WTC11 (cell line): ENCODE results near the gene KRT37. TPM values are rescaled to one million over a fixed set of nuclear protein-coding genes. Genes with fewer than 3 reads are reported as not detected.

Source experiments
- ATAC-seq: fragments of 200-7000 bp; cut with Tn5 transposase; 2 replicates; pipeline ENCODE4 v1.10.0; 2021; ENCODE audit warnings: mild to moderate bottlenecking, moderate library complexity
- CTCF ChIA-PET: fragments of 300-600 bp; sonication (Branson Sonifier 250); formaldehyde crosslinking; loops from one replicate; lab custom pipeline; 2021; ENCODE audit warnings: antibody characterized with exemption; lab: Charles Lee
- POLR2A ChIA-PET: fragments of 350-600 bp; sonication (Branson Sonifier 250); formaldehyde crosslinking; loops from one replicate; lab custom pipeline; 2021; ENCODE audit warnings: antibody characterized with exemption; lab: Charles Lee
- DNase-seq: peaks from one replicate; pipeline ENCODE4 v3.0.0; 2021; ENCODE audit warnings: low spot score
- H3K27ac Mint-ChIP-seq: 2 replicates; pipeline ENCODE4 v1.8.0; 2021; ENCODE audit warnings: mixed read lengths
- H3K27me3 Mint-ChIP-seq: 2 replicates; pipeline ENCODE4 v1.8.0; 2021; ENCODE audit warnings: low read depth, mild to moderate bottlenecking, moderate library complexity, mixed read lengths
- H3K36me3 Mint-ChIP-seq: 2 replicates; pipeline ENCODE4 v1.8.0; 2021; ENCODE audit warnings: mixed read lengths
- H3K4me1 Mint-ChIP-seq: 2 replicates; pipeline ENCODE4 v1.8.0; 2022; ENCODE audit warnings: mixed read lengths
- H3K4me3 Mint-ChIP-seq: 2 replicates; pipeline ENCODE4 v1.8.0; 2021; ENCODE audit warnings: mild to moderate bottlenecking, moderate library complexity, mixed read lengths
- H3K9me3 Mint-ChIP-seq: 2 replicates; pipeline ENCODE4 v1.8.0; 2021; ENCODE audit warnings: mixed read lengths
- ATF1 ChIP-seq: sonication (generic); formaldehyde crosslinking; IDR thresholded peaks from 2 replicates; pipeline ENCODE4 v1.8.1; 2023; ENCODE audit warnings: mild to moderate bottlenecking, moderate library complexity, missing genetic modification reagents
- GABPB1 ChIP-seq: sonication (generic); formaldehyde crosslinking; IDR thresholded peaks from 2 replicates; pipeline ENCODE4 v1.8.1; 2023; ENCODE audit warnings: mild to moderate bottlenecking, missing genetic modification reagents
- JUN ChIP-seq: sonication (generic); formaldehyde crosslinking; IDR thresholded peaks from 2 replicates; pipeline ENCODE4 v1.8.0; 2023; ENCODE audit warnings: mild to moderate bottlenecking, missing genetic modification reagents
- NFYB ChIP-seq: sonication (generic); formaldehyde crosslinking; conservative IDR thresholded peaks from 2 replicates; pipeline ENCODE4 v1.8.0; 2022; ENCODE audit warnings: low read depth, missing genetic modification reagents
- RORB ChIP-seq: fragments of 250-450 bp; sonication (Bioruptor Pico); IDR thresholded peaks from 2 replicates; pipeline ENCODE4 v1.9.0; 2021; ENCODE audit warnings: mild to moderate bottlenecking
- SOX15 ChIP-seq: fragments of 250-450 bp; sonication (Bioruptor Pico); IDR thresholded peaks from 2 replicates; pipeline ENCODE4 v1.9.0; 2021; ENCODE audit warnings: mild to moderate bottlenecking
- ZNF317 ChIP-seq: sonication (generic); formaldehyde crosslinking; IDR thresholded peaks from 2 replicates; pipeline ENCODE4 v1.8.1; 2023; ENCODE audit warnings: low read depth, mild to moderate bottlenecking, moderate library complexity, missing genetic modification reagents, borderline replicate concordance
- total RNA-seq: library from RNA; stranded (reverse); gene quantifications from 3 replicates; pipeline ENCODE4 v1.2.3, GENCODE V29; 2021
- TF ChIP-seq, protein P1 (sequence below): sonication (generic); formaldehyde crosslinking; IDR thresholded peaks from 2 replicates; pipeline ENCODE4 v1.8.0; 2023; ENCODE audit warnings: mild to moderate bottlenecking, missing genetic modification reagents
- TF ChIP-seq, protein P2 (sequence below): sonication (generic); formaldehyde crosslinking; IDR thresholded peaks from 2 replicates; pipeline ENCODE4 v1.8.0; 2023; ENCODE audit warnings: missing genetic modification reagents, mild to moderate bottlenecking, borderline replicate concordance
- TF ChIP-seq, protein P3 (sequence below): sonication (generic); formaldehyde crosslinking; IDR thresholded peaks from 2 replicates; pipeline ENCODE4 v1.8.1; 2023; ENCODE audit warnings: mild to moderate bottlenecking, missing genetic modification reagents, moderate library complexity
- TF ChIP-seq, protein P4 (sequence below): sonication (generic); formaldehyde crosslinking; conservative IDR thresholded peaks from 2 replicates; pipeline ENCODE4 v1.8.1; 2023; ENCODE audit warnings: mild to moderate bottlenecking, low read depth, missing genetic modification reagents, moderate library complexity
- TF ChIP-seq, protein P5 (sequence below): sonication (generic); formaldehyde crosslinking; IDR thresholded peaks from 2 replicates; pipeline ENCODE4 v1.8.1; 2022; ENCODE audit warnings: low read depth, mild to moderate bottlenecking, moderate library complexity, missing genetic modification reagents, borderline replicate concordance

The KRT37 gene
- total RNA-seq, 1 experiment from 2014 or later: not detected

DNA sequence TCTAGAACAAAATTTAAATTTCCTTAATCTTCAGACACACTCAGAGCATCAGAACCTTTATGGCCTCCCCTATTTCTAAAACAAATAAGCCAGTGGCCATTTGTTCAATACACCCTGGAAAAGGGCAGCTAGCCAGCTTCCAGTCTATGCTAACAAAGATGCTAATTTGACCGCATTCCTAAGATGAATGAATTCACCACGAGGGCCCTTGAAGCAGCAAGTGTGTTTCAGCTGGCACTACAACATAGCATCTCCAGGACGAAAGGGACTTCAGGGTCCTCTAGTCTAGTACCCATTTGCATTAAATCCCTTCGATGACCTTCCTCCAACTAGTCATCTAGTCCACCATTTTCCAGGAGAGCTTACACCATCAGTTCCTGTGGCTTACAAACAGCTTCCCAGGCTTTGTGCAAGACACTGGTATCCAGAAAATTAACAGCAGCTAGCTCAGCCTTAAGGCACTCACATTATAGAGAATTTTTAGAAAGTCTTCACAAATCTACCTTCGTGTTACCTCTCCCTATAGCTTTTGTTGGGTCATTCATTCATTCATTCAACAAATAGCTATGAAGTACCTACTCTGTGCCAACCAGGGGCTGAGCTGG lies 10.9 kb downstream of the KRT37 start (continued):
- TF ChIP-seq, protein P1, sequence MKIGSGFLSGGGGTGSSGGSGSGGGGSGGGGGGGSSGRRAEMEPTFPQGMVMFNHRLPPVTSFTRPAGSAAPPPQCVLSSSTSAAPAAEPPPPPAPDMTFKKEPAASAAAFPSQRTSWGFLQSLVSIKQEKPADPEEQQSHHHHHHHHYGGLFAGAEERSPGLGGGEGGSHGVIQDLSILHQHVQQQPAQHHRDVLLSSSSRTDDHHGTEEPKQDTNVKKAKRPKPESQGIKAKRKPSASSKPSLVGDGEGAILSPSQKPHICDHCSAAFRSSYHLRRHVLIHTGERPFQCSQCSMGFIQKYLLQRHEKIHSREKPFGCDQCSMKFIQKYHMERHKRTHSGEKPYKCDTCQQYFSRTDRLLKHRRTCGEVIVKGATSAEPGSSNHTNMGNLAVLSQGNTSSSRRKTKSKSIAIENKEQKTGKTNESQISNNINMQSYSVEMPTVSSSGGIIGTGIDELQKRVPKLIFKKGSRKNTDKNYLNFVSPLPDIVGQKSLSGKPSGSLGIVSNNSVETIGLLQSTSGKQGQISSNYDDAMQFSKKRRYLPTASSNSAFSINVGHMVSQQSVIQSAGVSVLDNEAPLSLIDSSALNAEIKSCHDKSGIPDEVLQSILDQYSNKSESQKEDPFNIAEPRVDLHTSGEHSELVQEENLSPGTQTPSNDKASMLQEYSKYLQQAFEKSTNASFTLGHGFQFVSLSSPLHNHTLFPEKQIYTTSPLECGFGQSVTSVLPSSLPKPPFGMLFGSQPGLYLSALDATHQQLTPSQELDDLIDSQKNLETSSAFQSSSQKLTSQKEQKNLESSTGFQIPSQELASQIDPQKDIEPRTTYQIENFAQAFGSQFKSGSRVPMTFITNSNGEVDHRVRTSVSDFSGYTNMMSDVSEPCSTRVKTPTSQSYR: no peak
- TF ChIP-seq, protein P2, sequence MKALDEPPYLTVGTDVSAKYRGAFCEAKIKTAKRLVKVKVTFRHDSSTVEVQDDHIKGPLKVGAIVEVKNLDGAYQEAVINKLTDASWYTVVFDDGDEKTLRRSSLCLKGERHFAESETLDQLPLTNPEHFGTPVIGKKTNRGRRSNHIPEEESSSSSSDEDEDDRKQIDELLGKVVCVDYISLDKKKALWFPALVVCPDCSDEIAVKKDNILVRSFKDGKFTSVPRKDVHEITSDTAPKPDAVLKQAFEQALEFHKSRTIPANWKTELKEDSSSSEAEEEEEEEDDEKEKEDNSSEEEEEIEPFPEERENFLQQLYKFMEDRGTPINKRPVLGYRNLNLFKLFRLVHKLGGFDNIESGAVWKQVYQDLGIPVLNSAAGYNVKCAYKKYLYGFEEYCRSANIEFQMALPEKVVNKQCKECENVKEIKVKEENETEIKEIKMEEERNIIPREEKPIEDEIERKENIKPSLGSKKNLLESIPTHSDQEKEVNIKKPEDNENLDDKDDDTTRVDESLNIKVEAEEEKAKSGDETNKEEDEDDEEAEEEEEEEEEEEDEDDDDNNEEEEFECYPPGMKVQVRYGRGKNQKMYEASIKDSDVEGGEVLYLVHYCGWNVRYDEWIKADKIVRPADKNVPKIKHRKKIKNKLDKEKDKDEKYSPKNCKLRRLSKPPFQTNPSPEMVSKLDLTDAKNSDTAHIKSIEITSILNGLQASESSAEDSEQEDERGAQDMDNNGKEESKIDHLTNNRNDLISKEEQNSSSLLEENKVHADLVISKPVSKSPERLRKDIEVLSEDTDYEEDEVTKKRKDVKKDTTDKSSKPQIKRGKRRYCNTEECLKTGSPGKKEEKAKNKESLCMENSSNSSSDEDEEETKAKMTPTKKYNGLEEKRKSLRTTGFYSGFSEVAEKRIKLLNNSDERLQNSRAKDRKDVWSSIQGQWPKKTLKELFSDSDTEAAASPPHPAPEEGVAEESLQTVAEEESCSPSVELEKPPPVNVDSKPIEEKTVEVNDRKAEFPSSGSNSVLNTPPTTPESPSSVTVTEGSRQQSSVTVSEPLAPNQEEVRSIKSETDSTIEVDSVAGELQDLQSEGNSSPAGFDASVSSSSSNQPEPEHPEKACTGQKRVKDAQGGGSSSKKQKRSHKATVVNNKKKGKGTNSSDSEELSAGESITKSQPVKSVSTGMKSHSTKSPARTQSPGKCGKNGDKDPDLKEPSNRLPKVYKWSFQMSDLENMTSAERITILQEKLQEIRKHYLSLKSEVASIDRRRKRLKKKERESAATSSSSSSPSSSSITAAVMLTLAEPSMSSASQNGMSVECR (CRISPR knock-in tag): no peak
- TF ChIP-seq, protein P3, sequence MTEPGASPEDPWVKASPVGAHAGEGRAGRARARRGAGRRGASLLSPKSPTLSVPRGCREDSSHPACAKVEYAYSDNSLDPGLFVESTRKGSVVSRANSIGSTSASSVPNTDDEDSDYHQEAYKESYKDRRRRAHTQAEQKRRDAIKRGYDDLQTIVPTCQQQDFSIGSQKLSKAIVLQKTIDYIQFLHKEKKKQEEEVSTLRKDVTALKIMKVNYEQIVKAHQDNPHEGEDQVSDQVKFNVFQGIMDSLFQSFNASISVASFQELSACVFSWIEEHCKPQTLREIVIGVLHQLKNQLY (CRISPR knock-in tag): no peak
- TF ChIP-seq, all 79 proteins: peak for 0

DNA sequence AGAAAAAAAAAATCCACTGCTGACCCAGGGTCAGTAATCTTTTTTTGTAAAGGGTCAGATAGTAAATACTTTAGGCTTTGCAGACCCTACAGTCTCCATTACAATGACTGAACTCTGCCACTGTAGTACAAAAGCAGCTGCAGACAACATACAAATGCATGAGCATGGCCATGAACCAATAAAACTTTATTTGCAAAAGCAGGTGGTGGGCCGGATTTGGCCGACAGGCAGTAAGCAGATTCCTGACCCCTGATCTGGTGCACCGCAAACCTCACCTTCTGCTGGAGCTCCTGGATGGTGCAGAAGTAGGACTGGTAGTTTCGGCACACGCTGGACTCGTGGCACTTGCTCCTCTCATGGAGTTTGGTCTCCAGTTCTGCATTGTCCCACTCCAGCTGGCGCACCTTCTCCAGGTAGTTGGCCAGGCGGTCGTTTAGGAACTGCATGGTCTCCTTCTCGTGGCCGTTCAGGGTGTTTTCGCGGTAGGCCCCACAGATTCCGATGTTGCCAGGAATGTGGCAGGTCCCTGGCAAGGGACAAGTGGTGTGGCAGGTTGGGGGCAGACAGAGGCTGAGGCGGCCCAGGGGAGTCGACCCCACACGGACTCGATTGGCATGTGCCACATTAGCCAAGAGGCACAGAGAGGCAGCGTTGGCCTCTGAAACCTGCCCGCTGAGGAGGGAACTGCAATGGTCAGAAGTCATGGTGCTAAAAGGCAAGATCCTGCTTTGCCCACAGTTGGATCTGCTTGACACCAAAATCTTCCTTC lies 13.1 kb downstream of the KRT37 start:
- DNase-seq (no peak), ATAC-seq (no peak)
- no peaks in the 10 kb centered on the region for H3K27me3 Mint-ChIP-seq
- ChIA-PET POLR2A (no interaction called here), CTCF (interaction anchor here (3.6 kb wide), 1 partner anchor 138 kb away, joined by 23 read pairs; no protein-coding TSS in a partner anchor)
- no peaks in the 10 kb centered on the region for H3K9me3 Mint-ChIP-seq
- H3K4me3 Mint-ChIP-seq: no peak overlapping the region
- TF ChIP-seq ATF1: no peak
- TF ChIP-seq, protein P2 (CRISPR knock-in tag): no peak
- TF ChIP-seq ZNF317 (CRISPR knock-in tag): no peak
- TF ChIP-seq SOX15 (CRISPR knock-in tag): no peak
- H3K27ac Mint-ChIP-seq: no peak overlapping the region
- H3K4me1 Mint-ChIP-seq: peaks cover 23% of the 10 kb centered on the region
- H3K36me3 Mint-ChIP-seq: no peaks in the 10 kb centered on the region

DNA sequence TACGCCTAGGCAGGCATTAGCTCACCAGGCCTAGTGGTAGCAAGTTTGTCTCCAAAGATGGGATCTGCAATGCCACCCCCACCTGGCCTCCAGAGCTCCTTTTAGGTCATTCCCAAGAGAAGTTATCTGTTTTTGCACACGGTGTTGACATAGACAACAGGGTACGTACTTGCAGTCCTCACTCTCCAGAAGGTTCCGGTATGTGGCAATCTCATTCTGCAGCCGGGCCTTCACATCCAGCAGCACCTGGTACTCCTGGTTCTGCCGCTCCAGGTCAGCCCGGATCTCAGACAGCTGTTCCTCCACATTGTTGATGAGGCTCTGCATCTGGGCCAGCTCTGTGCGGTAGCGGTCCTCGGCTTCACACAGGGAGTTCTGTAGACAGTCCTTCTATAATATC lies 17.2 kb downstream of the KRT37 start:
- Mint-ChIP-seq H3K4me3 (no peak overlapping the region), H3K27ac (no peak overlapping the region), H3K36me3 (no peaks in the 10 kb centered on the region), H3K9me3 (no peaks in the 10 kb centered on the region), H3K4me1 (peaks cover 7% of the 10 kb centered on the region), H3K27me3 (no peaks in the 10 kb centered on the region; the same call in none of the 2 replicates)
- POLR2A ChIA-PET: no interaction called here
- DNase-seq (no peak), ATAC-seq (no peak)
- CTCF ChIA-PET: interaction anchor here (1.2 to 4.8 kb wide), 3 partner anchors 10 to 256 kb away, joined by 7 to 34 read pairs (median 7); no protein-coding TSS in a partner anchor
- TF ChIP-seq NFYB (CRISPR knock-in tag) (no peak), JUN (no peak), RORB (CRISPR knock-in tag) (no peak), GABPB1 (no peak)
- TF ChIP-seq, protein P4, sequence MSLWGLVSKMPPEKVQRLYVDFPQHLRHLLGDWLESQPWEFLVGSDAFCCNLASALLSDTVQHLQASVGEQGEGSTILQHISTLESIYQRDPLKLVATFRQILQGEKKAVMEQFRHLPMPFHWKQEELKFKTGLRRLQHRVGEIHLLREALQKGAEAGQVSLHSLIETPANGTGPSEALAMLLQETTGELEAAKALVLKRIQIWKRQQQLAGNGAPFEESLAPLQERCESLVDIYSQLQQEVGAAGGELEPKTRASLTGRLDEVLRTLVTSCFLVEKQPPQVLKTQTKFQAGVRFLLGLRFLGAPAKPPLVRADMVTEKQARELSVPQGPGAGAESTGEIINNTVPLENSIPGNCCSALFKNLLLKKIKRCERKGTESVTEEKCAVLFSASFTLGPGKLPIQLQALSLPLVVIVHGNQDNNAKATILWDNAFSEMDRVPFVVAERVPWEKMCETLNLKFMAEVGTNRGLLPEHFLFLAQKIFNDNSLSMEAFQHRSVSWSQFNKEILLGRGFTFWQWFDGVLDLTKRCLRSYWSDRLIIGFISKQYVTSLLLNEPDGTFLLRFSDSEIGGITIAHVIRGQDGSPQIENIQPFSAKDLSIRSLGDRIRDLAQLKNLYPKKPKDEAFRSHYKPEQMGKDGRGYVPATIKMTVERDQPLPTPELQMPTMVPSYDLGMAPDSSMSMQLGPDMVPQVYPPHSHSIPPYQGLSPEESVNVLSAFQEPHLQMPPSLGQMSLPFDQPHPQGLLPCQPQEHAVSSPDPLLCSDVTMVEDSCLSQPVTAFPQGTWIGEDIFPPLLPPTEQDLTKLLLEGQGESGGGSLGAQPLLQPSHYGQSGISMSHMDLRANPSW (CRISPR knock-in tag): no peak
- TF ChIP-seq, protein P5, sequence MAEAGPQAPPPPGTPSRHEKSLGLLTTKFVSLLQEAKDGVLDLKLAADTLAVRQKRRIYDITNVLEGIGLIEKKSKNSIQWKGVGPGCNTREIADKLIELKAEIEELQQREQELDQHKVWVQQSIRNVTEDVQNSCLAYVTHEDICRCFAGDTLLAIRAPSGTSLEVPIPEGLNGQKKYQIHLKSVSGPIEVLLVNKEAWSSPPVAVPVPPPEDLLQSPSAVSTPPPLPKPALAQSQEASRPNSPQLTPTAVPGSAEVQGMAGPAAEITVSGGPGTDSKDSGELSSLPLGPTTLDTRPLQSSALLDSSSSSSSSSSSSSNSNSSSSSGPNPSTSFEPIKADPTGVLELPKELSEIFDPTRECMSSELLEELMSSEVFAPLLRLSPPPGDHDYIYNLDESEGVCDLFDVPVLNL (CRISPR knock-in tag): no peak
